GM10266 (cell line): Measurements from ENCODE around the gene RAB11A.

Experiments
- DNase-seq: peaks from one replicate; pipeline ENCODE4 v3.0.0; 2012; ENCODE audit errors: extremely low spot score
- TF ChIP-seq, protein P1 (sequence below): IDR thresholded peaks from 2 replicates; pipeline ENCODE4 v1.5.1; 2012; ENCODE audit warnings: mild to moderate bottlenecking, low read depth; ENCODE audit not compliant: control insufficient read depth, insufficient read depth; ENCODE audit errors: missing control alignments

The RAB11A gene

DNA sequence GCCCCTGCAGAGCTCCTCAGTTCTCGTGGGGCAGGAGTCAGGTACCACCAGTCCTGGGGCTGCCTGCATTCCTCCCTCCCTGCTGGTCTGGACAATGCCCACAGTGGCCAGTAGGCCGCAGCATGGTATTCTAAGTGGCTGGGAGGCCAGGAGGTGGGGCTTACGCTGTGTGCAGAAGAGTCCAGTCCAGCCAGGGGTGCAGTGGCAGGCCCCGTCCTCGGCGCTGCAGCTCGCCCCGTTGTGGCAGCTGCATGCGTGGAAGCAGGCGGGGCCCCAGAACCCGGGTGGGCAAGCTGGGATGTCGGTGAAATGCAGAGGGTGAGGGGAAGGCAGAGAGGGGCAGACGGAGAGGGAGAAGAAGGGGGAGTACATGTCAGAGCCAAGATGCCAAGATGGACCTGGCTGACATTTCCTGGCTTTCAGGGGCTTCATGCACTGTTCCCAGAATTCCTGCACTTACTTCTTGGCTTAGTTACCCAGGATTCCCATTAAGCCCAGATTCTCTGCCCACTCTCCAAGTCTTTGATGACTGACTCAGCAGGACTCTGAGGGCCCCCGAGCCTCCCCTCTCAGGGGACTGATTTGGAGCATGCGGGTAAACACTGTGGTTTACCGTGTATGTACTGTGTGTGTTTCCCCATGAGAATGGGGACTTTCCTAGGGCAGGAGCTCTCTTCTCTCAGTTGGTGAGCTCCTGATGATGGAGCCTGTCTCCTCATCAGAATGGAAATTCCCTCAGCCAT is 47.5 kb downstream of the RAB11A start:
- TF ChIP-seq, protein P1, sequence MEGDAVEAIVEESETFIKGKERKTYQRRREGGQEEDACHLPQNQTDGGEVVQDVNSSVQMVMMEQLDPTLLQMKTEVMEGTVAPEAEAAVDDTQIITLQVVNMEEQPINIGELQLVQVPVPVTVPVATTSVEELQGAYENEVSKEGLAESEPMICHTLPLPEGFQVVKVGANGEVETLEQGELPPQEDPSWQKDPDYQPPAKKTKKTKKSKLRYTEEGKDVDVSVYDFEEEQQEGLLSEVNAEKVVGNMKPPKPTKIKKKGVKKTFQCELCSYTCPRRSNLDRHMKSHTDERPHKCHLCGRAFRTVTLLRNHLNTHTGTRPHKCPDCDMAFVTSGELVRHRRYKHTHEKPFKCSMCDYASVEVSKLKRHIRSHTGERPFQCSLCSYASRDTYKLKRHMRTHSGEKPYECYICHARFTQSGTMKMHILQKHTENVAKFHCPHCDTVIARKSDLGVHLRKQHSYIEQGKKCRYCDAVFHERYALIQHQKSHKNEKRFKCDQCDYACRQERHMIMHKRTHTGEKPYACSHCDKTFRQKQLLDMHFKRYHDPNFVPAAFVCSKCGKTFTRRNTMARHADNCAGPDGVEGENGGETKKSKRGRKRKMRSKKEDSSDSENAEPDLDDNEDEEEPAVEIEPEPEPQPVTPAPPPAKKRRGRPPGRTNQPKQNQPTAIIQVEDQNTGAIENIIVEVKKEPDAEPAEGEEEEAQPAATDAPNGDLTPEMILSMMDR = peak; percentile 92
- DNase-seq = peak; percentile 81

DNA sequence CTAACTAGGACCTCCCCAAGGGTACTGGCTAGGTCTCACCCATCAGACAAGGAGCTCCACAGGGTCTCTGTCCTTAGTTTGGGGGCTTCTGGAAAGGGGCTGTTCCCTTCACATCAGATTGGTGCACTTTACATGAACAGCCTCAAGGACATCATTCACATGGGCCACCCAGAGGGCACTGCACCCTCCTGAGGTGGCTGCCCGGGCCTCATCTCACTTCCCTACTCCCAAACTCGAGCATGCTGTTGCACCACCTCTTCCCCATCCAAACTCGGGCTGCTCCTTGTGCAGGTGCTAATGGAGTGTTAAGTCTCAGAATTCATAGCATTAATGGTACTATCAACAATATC is 48.1 kb downstream of the RAB11A start:
- TF ChIP-seq, protein P1 = no peak
- DNase-seq = no peak

DNA sequence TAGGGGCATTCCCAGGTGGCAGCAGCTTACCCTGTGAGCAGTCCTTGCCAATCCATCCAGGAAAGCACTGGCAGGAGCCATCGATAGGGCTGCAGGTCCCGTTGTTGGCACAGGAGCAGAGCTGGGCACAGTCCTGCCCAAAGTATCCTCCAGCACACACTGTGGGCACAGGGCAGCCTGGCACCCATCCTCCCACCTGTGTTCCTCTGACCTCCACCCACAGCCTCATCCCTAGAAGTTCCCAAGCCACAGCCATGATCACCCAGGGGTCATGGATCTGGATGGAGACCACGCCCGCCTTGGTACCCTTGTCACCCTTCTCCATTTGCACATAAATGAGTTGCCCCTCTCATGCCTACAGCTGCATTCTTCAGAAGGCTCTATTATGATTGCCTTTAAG is 48.6 kb downstream of the RAB11A start:
- no peak for DNase-seq
- TF ChIP-seq, protein P1 = no peak

DNA sequence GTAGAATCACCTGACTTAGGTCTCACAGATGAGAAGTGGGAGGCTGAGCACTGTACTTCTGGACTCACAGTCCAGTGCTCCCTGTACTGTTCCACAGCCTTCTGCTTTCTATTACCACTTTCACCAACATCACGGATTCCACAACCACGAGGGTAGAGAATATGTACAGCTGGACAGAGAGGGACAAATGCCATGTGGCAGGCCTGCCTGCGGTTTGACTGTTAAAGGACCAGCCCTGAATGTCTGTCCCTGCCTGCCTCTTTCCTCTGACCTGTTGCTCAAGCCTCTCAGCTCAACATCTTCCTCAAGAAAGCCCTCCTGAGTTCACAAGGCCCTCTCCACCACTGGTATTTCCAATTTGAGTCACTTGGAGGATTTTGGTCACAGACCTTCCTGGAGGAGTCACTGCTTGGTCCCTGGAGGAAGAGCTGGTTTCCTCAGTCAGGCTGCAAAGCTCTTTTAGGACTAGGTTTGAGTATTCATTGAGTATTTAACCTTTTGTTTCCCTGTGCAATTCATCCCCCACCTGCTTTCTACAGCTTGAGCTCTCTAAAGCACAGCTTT is 49.1 kb downstream of the RAB11A start:
- TF ChIP-seq, protein P1 = no peak
- no peak for DNase-seq

DNA sequence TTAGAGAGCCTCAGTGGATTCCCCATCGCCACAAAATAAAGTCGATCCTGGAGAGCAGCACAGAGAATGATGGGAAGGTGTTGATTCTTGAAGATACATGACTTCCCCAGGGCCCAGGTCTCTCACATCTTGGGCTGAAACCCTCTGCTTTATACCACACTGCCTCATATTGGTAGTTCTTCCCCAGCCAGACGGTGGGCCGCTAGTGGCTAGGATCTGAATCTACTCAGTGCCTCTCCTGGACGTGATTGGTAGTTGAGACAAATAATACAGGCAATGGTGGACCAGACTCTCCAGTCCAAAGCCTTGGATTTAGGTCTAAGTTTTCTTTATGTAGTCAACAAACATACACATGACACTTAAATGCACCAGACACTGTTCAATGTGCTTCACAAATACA is 49.7 kb downstream of the RAB11A start:
- DNase-seq = no peak
- TF ChIP-seq, protein P1 = no peak

DNA sequence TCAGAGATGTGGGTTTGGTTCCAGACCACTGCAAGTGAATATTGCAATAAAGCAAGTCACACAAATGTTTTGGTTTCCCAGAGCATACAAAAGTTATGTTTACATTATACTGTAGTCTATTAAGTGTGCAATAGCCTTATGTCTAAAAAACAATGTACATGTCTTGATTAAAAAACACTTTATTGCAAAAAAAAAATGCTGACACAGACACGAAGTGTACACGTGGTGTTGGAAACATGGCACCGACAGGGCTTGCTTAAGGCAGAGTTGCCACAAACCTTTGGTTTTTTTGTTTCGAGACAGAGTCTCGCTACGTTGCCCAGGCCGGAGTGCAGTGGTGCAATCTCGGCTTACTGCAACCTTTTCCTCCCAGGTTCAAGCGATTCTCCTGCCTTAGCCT is 50.1 kb downstream of the RAB11A start:
- TF ChIP-seq, protein P1 = no peak
- DNase-seq = no peak

DNA sequence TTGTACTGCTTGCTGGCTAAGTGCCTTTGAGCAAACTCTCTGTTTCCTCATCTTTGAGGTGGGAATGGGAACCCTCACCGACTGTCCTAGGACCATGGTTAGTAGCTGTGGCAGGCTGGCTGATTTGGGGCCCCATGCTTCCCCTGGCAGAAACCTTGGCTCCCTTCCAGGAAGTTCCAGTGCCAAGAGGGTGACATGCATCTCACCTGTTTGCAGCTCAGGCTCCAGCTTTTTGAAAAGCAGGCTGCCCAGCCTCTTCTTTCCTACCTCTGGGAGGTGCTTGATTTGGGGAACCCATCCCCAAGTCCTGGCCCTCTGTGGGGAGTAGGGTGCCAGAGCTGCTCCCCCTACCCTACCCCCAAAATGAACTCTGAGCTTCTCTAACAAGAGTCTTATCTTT is 50.8 kb downstream of the RAB11A start:
- TF ChIP-seq, protein P1 = no peak
- DNase-seq = no peak
